GM06990 (cell line): ENCODE measurements around the gene GRAMD4.

ENCODE experiments used
- DNase-seq: peaks from one replicate; pipeline ENCODE4 v3.0.0-alpha.2; 2011; ENCODE audit not compliant: insufficient read length; ENCODE audit errors: extremely low read depth
- H3K27me3 ChIP-seq: replicated peaks from 2 replicates; pipeline ENCODE4 v1.6.0; 2011; ENCODE audit warnings: low read length; ENCODE audit not compliant: control insufficient read depth, insufficient read depth
- H3K36me3 ChIP-seq: 2 replicates; pipeline ENCODE4 v1.5.1; 2011; ENCODE audit warnings: low read length; ENCODE audit not compliant: control insufficient read depth, insufficient read depth
- H3K4me3 ChIP-seq: replicated peaks from 2 replicates; pipeline ENCODE4 v1.5.1; 2011; ENCODE audit warnings: low read depth, mild to moderate bottlenecking, control low read depth, low read length
- TF ChIP-seq, protein P1 (sequence below): IDR thresholded peaks from 2 replicates; pipeline ENCODE4 v1.5.1; 2011; ENCODE audit warnings: low read length, control low read depth, mild to moderate bottlenecking, inconsistent platforms; ENCODE audit not compliant: insufficient read depth, poor library complexity, severe bottlenecking

Gene GRAMD4

DNA sequence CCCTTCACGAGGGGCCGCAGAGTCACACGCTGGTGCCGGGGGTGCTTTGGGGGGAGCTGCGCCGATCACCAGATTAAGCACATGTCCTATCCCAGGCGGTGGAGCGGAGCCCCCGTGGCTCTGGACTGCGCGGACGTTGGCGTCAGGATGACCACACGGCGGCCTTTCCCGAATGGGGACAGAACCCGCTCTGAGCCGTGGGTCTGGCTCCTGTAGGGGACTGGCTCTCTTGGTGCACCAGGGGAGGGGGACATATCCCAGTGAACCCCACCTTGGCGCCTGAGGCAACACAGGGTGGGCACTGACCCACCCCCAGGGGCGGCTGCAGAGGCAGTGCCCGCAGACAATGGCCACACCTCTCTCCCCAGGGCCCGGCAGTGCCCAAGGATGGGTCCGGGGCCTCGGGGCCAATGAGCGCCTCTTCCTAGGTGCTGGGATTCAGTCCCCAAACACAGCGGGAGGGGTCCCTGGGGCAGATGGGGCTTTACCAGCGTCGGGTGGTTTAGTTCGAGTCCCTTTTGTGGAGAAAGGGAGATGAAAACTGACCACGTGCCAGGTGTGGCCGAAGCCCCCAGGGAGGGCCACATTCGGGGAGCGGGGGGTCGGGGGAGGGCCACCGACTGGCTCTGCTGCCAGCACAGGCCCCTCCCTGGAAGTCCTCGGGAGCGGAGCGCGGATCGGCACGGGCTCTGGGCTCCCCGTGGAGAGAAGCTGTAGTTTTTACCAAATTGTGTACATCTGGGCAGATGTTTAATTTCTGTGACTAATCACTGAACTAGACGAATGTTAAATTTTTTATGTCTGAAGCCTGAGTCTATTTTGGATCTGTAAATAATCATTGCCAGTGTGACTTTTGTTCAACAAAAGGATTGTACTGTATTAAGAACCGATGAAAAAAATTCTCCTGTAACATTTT, 58.9 kb downstream of the GRAMD4 start:
- no peak for DNase-seq
- Histone ChIP-seq H3K4me3 (no peak overlapping the region), H3K27me3 (no peaks in the 10 kb centered on the region), H3K36me3 (peaks cover 3% of the 10 kb centered on the region; the same call in 1 of the 2 replicates)
- TF ChIP-seq, protein P1, sequence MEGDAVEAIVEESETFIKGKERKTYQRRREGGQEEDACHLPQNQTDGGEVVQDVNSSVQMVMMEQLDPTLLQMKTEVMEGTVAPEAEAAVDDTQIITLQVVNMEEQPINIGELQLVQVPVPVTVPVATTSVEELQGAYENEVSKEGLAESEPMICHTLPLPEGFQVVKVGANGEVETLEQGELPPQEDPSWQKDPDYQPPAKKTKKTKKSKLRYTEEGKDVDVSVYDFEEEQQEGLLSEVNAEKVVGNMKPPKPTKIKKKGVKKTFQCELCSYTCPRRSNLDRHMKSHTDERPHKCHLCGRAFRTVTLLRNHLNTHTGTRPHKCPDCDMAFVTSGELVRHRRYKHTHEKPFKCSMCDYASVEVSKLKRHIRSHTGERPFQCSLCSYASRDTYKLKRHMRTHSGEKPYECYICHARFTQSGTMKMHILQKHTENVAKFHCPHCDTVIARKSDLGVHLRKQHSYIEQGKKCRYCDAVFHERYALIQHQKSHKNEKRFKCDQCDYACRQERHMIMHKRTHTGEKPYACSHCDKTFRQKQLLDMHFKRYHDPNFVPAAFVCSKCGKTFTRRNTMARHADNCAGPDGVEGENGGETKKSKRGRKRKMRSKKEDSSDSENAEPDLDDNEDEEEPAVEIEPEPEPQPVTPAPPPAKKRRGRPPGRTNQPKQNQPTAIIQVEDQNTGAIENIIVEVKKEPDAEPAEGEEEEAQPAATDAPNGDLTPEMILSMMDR: no peak

GRCh38 chr22:46679706-46680269, 59.6 kb downstream of the GRAMD4 start:
- TF ChIP-seq, protein P1: no peak
- DNase-seq: no peak
- Histone ChIP-seq H3K27me3 (no peaks in the 10 kb centered on the region), H3K36me3 (peaks cover 3% of the 10 kb centered on the region; the same call in 1 of the 2 replicates), H3K4me3 (no peak overlapping the region)

DNA sequence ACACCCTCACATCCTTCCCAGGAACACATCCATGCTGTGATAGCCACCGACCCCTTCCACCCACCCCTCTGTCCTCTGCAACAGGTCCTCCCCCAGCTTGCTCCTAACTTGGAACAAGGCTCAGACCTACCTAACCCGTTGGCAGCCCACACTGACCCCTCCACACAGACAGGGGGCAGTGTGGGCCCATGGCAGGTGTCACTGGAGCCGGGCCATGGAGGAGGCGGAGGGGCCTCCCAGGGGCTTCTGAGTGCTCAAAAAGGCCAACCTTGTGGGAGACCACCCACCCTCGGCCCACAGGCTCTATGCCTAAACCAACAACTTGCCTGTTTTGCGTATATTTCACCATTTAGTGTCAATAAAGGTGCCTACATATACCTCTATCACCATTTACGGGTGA, 60.8 kb downstream of the GRAMD4 start:
- H3K27me3 ChIP-seq: no peaks in the 10 kb centered on the region
- peaks cover 2% of the 10 kb centered on the region; the same call in 1 of the 2 replicates for H3K36me3 ChIP-seq
- TF ChIP-seq, protein P1: peak; percentile 68
- H3K4me3 ChIP-seq: no peak overlapping the region
- DNase-seq: no peak

GRCh38 chr22:46682011-46682731, 62.0 kb downstream of the GRAMD4 start:
- DNase-seq: no peak
- TF ChIP-seq, protein P1: no peak
- no peak overlapping the region for H3K4me3 ChIP-seq
- H3K36me3 ChIP-seq: peaks cover 6% of the 10 kb centered on the region
- no peaks in the 10 kb centered on the region for H3K27me3 ChIP-seq

- Histone ChIP-seq H3K4me3 (no peak overlapping the region), H3K36me3 (peaks cover 18% of the 10 kb centered on the region)
- DNase-seq: peak; percentile 56
Measured at GRCh38 chr22:46684706-46685105, 64.5 kb downstream of the GRAMD4 start.

More at GRCh38 chr22:46684706-46685105, 64.5 kb downstream of the GRAMD4 start:
- TF ChIP-seq, protein P1: no peak
- no peaks in the 10 kb centered on the region for H3K27me3 ChIP-seq
